Gastrocnemius medialis (tissue), 4 donors: ENCODE measurements around the gene ZXDC. TPM values are rescaled to one million over a fixed set of nuclear protein-coding genes. Genes with fewer than 3 reads are reported as not detected.

ENCODE experiments used
- ATAC-seq, 2 donors: fragments of 150-250 bp; one replicate each; pipeline ENCODE4 v1.9.1; 2016
- DNase-seq, 2 donors: peaks; one replicate each; pipeline ENCODE4 v3.0.0-alpha.2; 2019
- H3K27ac ChIP-seq, 4 donors: fragments of 200-600 bp; sonication (generic); 1 replicate in 1 of 4; 2 replicates in 3 of 4; pipeline ENCODE4 v1.5.1; 2016 to 2018; ENCODE audit warnings: mild to moderate bottlenecking in 2 of 4, moderate library complexity in 1 of 4
- H3K27me3 ChIP-seq, 3 donors: fragments of 200-600 bp; sonication (generic) in 2 of 3; 1 replicate in 1 of 3; 2 replicates in 2 of 3; pipeline versions ENCODE4 v1.5.1 to v1.6.0; 2016 to 2019; ENCODE audit warnings: mild to moderate bottlenecking in 1 of 3, moderate library complexity in 1 of 3
- H3K36me3 ChIP-seq, 2 donors: fragments of 200-600 bp; sonication (generic) in 1 of 2; one replicate each; pipeline ENCODE4 v1.5.1; 2017 to 2018
- H3K4me1 ChIP-seq, 2 donors: fragments of 200-600 bp; sonication (generic) in 1 of 2; one replicate each; pipeline ENCODE4 v1.5.1; 2016 to 2017; ENCODE audit warnings: mild to moderate bottlenecking in 2 of 2
- H3K4me3 ChIP-seq, 4 donors: fragments of 200-600 bp; sonication (generic) in 3 of 4; 1 replicate in 1 of 4; 2 replicates in 3 of 4; pipeline ENCODE4 v1.5.1; 2016 to 2019; ENCODE audit warnings: mild to moderate bottlenecking in 2 of 4
- H3K9me3 ChIP-seq, 3 donors: fragments of 200-600 bp; sonication (generic) in 2 of 3; 1 replicate in 1 of 3; 2 replicates in 2 of 3; pipeline ENCODE4 v1.5.1; 2016 to 2019
- POLR2A ChIP-seq, 2 donors: fragments of 450-650 bp; IDR thresholded peaks; one replicate each; pipeline ENCODE4 v1.6.1; 2017; ENCODE audit warnings: antibody characterized with exemption in 2 of 2, mild to moderate bottlenecking in 2 of 2, moderate library complexity in 2 of 2
- in situ Hi-C, 4 donors: fragments of 200-750 bp; cut with MboI; loops; one replicate each; pipeline versions ENCODE4 v1.15.0 to v1.8.0; 2017; ENCODE audit warnings: low sequenced_read_pairs in 4 of 4
- intact Hi-C: fragments of 100-400 bp; cut with DNase I; formaldehyde crosslinking; loops from one replicate; pipeline ENCODE4 v1.15.1; 2023; ENCODE audit warnings: low total_unique reads
- total RNA-seq, 4 donors: library from RNA; depleted of rRNA; stranded (reverse); fragments of >200 nt; gene quantifications; one replicate each; pipeline versions ENCODE4 v1.1.0 to v1.2.3, GENCODE V29; 2016
- TF ChIP-seq, protein P1 (sequence below), 5 experiments: fragments of 450-650 bp in 3 of 5; fragments of 200-600 bp in 2 of 5; sonication (generic) in 2 of 5; IDR thresholded peaks in 4 of 5; conservative IDR thresholded peaks in 1 of 5; 1 replicate in 4 of 5; 2 replicates in 1 of 5; pipeline ENCODE4 v1.5.1; 2016 to 2019; ENCODE audit warnings: antibody characterized with exemption in 5 of 5, mild to moderate bottlenecking in 3 of 5, moderate library complexity in 3 of 5

ZXDC gene
- total RNA-seq, 4 donors from 2014 or later, result 40.9 to 54.2 (median 45.4) TPM

- ATAC-seq (no peak), DNase-seq (no peak)
- no peak overlapping the region for H3K4me3 ChIP-seq
- intact Hi-C loops, result no loop called here
- no peaks in the 10 kb centered on the region for H3K27me3 ChIP-seq
- in situ Hi-C loops, result no loop called here
- TF ChIP-seq, protein P1, sequence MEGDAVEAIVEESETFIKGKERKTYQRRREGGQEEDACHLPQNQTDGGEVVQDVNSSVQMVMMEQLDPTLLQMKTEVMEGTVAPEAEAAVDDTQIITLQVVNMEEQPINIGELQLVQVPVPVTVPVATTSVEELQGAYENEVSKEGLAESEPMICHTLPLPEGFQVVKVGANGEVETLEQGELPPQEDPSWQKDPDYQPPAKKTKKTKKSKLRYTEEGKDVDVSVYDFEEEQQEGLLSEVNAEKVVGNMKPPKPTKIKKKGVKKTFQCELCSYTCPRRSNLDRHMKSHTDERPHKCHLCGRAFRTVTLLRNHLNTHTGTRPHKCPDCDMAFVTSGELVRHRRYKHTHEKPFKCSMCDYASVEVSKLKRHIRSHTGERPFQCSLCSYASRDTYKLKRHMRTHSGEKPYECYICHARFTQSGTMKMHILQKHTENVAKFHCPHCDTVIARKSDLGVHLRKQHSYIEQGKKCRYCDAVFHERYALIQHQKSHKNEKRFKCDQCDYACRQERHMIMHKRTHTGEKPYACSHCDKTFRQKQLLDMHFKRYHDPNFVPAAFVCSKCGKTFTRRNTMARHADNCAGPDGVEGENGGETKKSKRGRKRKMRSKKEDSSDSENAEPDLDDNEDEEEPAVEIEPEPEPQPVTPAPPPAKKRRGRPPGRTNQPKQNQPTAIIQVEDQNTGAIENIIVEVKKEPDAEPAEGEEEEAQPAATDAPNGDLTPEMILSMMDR (IDR thresholded peaks at IDR 0.05 in 4 of 5, conservative IDR thresholded peaks at IDR 0.05 in 1 of 5), result no peak
- no peak for TF ChIP-seq POLR2A (IDR thresholded peaks at IDR 0.05)
- no peak overlapping the region for H3K27ac ChIP-seq
- peaks cover 0 to 33% of the 10 kb centered on the region in 2 donors for H3K36me3 ChIP-seq
- no peaks in the 10 kb centered on the region for H3K9me3 ChIP-seq
- peaks cover 4 to 21% of the 10 kb centered on the region in 2 donors for H3K4me1 ChIP-seq
Observed at GRCh38 chr3:126442094-126442855, 33.4 kb downstream of the ZXDC start.

DNA sequence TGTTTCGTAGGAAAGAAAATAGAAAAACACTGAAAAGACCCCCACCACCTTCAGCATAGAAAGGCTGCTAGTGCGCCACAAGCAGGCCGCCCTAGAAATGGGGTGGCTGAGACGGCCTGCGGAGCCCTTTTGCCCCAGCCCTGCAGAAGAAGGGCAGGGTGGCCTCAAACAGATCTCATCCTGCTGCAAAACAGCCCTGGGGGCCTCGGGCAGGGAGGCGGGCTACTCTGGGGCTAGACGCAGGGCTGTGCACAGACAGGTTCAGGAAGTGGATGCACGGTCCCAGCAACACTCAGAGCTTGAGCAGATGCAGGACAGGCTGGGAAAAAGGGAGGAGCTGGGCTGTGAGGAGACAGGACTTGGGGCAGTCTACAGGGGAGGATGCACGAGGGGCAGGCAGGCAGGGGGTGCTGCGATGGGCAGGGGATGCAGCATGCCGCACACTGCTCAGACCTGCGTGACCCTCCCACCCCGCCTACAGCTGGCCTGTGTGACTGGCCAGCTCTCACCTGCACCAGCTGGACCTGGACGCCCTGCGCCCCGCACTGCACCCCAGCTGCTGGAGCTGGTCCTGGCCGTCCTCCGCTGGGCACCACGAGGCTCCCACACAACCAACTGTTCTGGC is 34.3 kb downstream of the ZXDC start:
- H3K9me3 ChIP-seq, result no peaks in the 10 kb centered on the region
- TF ChIP-seq, protein P1 (IDR thresholded peaks at IDR 0.05 in 4 of 5, conservative IDR thresholded peaks at IDR 0.05 in 1 of 5), result no peak
- no peak for TF ChIP-seq POLR2A (IDR thresholded peaks at IDR 0.05)
- peaks cover 0 to 41% of the 10 kb centered on the region in 2 donors for H3K36me3 ChIP-seq
- intact Hi-C loops (no loop called here), in situ Hi-C loops (no loop called here)
- no peak for DNase-seq
- H3K27me3 ChIP-seq, result no peaks in the 10 kb centered on the region
- H3K4me3 ChIP-seq, result no peak overlapping the region
- ATAC-seq, result no peak
- H3K27ac ChIP-seq, result no peak overlapping the region
- peaks cover 0 to 26% of the 10 kb centered on the region in 2 donors for H3K4me1 ChIP-seq

DNA sequence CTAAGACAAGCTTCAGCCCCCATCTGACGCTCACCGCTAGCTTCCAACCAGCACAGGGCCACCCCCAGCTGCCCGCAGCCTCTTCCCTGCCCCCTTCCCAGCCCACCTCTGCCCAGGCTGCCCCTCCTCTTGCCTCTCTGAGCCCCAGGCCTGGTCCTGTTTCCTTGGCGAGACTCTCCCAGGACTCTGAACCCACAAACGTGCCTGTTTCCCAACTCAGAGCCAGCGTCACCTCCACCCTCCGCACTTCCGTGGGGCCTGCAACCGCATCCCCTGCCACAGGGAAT is 35.0 kb downstream of the ZXDC start:
- Histone ChIP-seq H3K4me3 (no peak overlapping the region), H3K36me3 (peaks cover 0 to 42% of the 10 kb centered on the region in 2 donors), H3K27ac (no peak overlapping the region), H3K9me3 (no peaks in the 10 kb centered on the region), H3K4me1 (peaks cover 0 to 26% of the 10 kb centered on the region in 2 donors), H3K27me3 (no peaks in the 10 kb centered on the region)
- in situ Hi-C loops (no loop called here), intact Hi-C loops (no loop called here)
- no peak for ATAC-seq
- DNase-seq, result no peak
- TF ChIP-seq, protein P1 (IDR thresholded peaks at IDR 0.05 in 4 of 5, conservative IDR thresholded peaks at IDR 0.05 in 1 of 5), result no peak
- no peak for TF ChIP-seq POLR2A (IDR thresholded peaks at IDR 0.05)

- no peak for ATAC-seq
- Histone ChIP-seq H3K27ac (no peak overlapping the region), H3K4me3 (no peak overlapping the region), H3K9me3 (no peaks in the 10 kb centered on the region), H3K36me3 (peaks cover 0 to 42% of the 10 kb centered on the region in 2 donors), H3K27me3 (no peaks in the 10 kb centered on the region), H3K4me1 (peaks cover 0 to 21% of the 10 kb centered on the region in 2 donors)
- DNase-seq, result no peak
- in situ Hi-C loops (no loop called here), intact Hi-C loops (no loop called here)
- TF ChIP-seq, protein P1 (IDR thresholded peaks at IDR 0.05 in 4 of 5, conservative IDR thresholded peaks at IDR 0.05 in 1 of 5), result no peak
- no peak for TF ChIP-seq POLR2A (IDR thresholded peaks at IDR 0.05)
Observed at GRCh38 chr3:126439968-126440708, 35.6 kb downstream of the ZXDC start.
